MG63 (cell line): ENCODE measurements around the gene UBAP2L. TPM values are rescaled to one million over a fixed set of nuclear protein-coding genes. Genes with fewer than 3 reads are reported as not detected.

Source experiments
- DNase-seq: peaks from one replicate; pipeline ENCODE4 v3.0.0-alpha.2; 2020
- H3K27me3 ChIP-seq: fragments of 250-450 bp; sonication (Bioruptor Pico); 2 replicates; pipeline ENCODE4 v1.5.1; 2020; ENCODE audit warnings: mild to moderate bottlenecking, moderate library complexity
- H3K36me3 ChIP-seq: fragments of 250-450 bp; sonication (Bioruptor Pico); 2 replicates; pipeline ENCODE4 v1.5.1; 2020; ENCODE audit warnings: mild to moderate bottlenecking, moderate library complexity
- H3K4me3 ChIP-seq: fragments of 250-450 bp; sonication (Bioruptor Pico); 2 replicates; pipeline ENCODE4 v1.5.1; 2020; ENCODE audit warnings: mild to moderate bottlenecking, moderate library complexity
- H3K9me3 ChIP-seq: fragments of 250-450 bp; sonication (Bioruptor Pico); 2 replicates; pipeline ENCODE4 v1.5.1; 2020; ENCODE audit warnings: mild to moderate bottlenecking, moderate library complexity
- total RNA-seq: library from RNA; depleted of rRNA; stranded (reverse); fragments of >200 nt; shearing (Covaris generic); gene quantifications from 2 replicates; pipeline ENCODE4 v1.2.3, GENCODE V29; 2014; ENCODE audit warnings: low replicate concordance; rRNA removed

The UBAP2L gene, protein sequence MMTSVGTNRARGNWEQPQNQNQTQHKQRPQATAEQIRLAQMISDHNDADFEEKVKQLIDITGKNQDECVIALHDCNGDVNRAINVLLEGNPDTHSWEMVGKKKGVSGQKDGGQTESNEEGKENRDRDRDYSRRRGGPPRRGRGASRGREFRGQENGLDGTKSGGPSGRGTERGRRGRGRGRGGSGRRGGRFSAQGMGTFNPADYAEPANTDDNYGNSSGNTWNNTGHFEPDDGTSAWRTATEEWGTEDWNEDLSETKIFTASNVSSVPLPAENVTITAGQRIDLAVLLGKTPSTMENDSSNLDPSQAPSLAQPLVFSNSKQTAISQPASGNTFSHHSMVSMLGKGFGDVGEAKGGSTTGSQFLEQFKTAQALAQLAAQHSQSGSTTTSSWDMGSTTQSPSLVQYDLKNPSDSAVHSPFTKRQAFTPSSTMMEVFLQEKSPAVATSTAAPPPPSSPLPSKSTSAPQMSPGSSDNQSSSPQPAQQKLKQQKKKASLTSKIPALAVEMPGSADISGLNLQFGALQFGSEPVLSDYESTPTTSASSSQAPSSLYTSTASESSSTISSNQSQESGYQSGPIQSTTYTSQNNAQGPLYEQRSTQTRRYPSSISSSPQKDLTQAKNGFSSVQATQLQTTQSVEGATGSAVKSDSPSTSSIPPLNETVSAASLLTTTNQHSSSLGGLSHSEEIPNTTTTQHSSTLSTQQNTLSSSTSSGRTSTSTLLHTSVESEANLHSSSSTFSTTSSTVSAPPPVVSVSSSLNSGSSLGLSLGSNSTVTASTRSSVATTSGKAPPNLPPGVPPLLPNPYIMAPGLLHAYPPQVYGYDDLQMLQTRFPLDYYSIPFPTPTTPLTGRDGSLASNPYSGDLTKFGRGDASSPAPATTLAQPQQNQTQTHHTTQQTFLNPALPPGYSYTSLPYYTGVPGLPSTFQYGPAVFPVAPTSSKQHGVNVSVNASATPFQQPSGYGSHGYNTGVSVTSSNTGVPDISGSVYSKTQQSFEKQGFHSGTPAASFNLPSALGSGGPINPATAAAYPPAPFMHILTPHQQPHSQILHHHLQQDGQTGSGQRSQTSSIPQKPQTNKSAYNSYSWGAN
- total RNA-seq: 208 and 217 TPM in 2 replicates

DNA sequence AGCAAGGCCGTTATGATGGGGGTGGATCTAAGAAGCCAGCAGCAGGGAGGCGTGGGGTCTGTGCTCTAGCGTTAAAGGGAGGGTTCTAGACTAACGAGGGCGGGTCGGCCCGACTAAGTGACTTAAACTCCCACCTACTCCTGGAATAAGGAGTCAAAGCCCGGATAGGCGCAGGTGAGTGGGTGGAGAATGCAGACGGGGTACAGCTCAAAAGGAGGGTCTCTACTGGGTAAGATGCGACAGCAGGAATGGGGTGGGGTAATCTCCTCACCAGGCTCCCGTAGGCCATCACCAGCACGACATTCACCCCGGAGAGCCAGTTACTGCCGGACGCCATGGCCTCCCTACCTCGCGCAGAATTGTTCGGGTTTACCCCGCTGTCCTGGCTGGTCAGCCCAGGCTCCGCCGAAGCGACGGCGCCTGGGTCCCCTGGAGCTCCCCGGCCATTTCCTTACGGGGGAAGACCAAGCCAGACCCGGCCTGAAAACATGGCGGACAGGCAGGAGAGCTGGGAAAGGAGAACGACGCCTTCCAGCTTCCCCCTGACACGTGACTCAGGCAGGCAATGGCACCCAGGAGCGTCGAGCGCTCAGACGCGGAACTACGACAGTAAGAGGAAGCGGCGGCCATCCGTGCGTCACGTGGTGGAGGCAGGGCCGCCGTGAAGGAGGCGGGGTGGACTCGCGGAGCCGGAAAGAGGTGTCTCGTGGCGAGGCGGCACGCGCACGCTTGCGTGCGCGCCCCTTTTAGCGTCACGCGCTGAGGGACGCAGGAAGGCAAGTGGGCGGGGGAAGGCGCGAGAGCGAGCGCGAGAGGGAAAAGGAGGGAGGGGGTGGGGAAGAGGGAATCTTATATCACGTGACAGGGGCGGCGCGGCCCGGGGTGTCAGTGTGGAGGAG, at the start of gene UBAP2L:
UBAP2L (plus strand) TSS at position 885 of the 899 bp plus-strand sequence. CDS start 4,169 bp downstream, outside the sequence.
- DNase-seq: peak; percentile 100
- H3K9me3 ChIP-seq: peaks cover 3% of the 10 kb centered on the region; the same call in 1 of the 2 replicates
- no peaks in the 10 kb centered on the region for H3K27me3 ChIP-seq
- H3K4me3 ChIP-seq: peak within 1 kb of the TSS; percentile 85
- H3K36me3 ChIP-seq: peaks cover 74% of the 10 kb centered on the region

DNA sequence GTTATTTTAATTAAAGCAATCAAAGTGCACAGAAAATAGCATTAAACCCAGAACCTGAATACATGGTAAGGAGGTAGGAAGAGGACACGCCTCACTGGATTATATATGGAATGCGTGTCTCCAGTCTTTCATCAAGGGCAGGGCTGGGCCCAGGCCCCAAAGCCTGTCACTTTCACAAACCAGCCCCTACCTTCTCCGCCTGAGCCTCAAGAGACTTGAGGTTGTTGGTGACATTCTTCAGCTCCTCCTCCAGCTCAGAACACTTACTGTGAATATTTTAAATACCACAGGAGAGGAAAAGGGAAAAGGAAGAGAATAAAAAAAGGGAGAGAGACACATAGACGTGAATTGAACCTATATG, 49.6 kb upstream of the UBAP2L start:
- no peaks in the 10 kb centered on the region for H3K9me3 ChIP-seq
- no peaks in the 10 kb centered on the region for H3K27me3 ChIP-seq
- H3K36me3 ChIP-seq: peaks cover 97% of the 10 kb centered on the region
- no peak for DNase-seq
- no peak overlapping the region for H3K4me3 ChIP-seq

DNA sequence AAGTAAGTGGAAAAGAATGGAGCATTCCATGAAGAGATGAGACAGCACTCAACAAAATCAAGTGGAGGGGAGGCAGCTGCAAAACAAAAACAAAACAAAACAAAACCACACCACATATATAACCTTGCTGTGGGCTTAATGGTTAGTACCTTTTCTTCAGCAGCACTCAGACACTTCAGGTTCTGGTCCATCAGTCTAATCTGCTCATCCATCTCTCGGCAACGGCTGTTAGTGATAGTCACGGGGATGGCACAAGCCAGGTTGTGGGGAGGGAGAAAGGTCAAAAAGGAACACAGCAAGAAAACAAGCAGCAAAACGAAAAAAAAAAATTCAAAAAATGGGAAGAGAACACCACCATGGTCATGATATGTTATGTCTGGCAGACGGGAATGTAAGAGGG, 48.9 kb upstream of the UBAP2L start:
- Histone ChIP-seq H3K4me3 (no peak overlapping the region), H3K9me3 (no peaks in the 10 kb centered on the region), H3K36me3 (peaks cover 94% of the 10 kb centered on the region), H3K27me3 (no peaks in the 10 kb centered on the region)
- DNase-seq: no peak

DNA sequence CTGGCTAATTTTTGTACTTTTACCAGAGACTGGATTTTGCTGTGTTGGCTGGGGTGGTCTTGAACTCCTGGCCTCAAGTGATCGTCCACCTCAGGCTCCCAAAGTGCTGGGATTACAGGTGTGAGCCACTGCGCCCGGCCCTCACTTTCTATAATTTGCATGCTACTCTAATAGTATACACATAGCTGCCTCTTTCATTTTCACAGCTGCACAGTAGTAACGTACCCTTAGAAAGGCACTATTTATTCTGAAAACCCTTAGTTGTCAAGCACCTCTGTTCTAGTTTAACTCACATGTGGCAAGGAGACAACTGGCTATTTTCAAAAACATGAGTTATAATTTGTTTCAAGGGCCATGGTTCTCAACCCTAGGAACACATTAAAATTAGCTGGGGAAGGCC, 46.1 kb upstream of the UBAP2L start:
- DNase-seq: no peak
- no peak overlapping the region for H3K4me3 ChIP-seq
- peaks cover 94% of the 10 kb centered on the region for H3K36me3 ChIP-seq
- H3K27me3 ChIP-seq: no peaks in the 10 kb centered on the region
- H3K9me3 ChIP-seq: no peaks in the 10 kb centered on the region

DNA sequence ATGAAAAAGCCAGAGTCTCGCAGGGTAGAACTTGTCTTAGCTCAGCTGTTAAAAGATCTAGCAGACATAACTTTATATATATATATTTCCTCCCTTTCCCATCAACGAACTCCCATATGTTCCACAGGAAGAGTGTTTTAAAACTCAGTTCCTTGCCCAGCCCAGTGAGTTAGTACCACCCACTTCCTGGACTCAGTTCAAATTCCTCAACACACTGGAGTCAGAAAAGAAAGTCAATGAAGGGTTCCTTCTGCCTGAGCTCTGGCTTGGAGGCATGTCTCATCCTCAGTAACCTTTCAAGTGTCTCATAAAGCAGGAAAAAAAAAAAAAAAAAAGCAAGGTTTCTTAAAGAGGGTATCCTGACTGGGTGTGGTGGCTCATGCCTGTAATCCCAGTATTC, 44.4 kb upstream of the UBAP2L start:
- Histone ChIP-seq H3K9me3 (no peaks in the 10 kb centered on the region), H3K36me3 (peaks cover 90% of the 10 kb centered on the region)

DNA sequence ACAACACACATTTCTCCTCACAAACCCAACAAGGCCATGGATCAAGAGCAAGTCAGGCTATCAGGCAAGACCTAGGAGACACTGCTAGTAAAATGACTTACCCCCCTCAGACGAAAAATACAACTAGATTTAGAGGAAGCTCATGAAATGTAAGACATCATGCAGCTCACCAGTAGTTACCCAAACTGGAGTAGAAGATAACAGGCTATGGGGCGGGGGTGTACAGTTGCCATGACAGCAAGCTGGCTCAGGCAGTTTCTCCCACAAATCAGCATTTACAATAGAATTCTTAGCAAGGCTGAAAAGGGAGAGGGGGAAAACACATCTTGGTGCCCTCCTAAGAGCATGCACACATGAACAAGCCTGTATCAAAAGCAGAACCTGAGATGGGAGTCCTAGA, 42.7 kb upstream of the UBAP2L start:
- DNase-seq: no peak
- H3K9me3 ChIP-seq: no peaks in the 10 kb centered on the region
- no peaks in the 10 kb centered on the region for H3K27me3 ChIP-seq
- peaks cover 89% of the 10 kb centered on the region for H3K36me3 ChIP-seq
- no peak overlapping the region for H3K4me3 ChIP-seq

More for the DNA sequence above, 44.4 kb upstream of the UBAP2L start:
- H3K27me3 ChIP-seq: no peaks in the 10 kb centered on the region
- DNase-seq: peak; percentile 35
- no peak overlapping the region for H3K4me3 ChIP-seq

DNA sequence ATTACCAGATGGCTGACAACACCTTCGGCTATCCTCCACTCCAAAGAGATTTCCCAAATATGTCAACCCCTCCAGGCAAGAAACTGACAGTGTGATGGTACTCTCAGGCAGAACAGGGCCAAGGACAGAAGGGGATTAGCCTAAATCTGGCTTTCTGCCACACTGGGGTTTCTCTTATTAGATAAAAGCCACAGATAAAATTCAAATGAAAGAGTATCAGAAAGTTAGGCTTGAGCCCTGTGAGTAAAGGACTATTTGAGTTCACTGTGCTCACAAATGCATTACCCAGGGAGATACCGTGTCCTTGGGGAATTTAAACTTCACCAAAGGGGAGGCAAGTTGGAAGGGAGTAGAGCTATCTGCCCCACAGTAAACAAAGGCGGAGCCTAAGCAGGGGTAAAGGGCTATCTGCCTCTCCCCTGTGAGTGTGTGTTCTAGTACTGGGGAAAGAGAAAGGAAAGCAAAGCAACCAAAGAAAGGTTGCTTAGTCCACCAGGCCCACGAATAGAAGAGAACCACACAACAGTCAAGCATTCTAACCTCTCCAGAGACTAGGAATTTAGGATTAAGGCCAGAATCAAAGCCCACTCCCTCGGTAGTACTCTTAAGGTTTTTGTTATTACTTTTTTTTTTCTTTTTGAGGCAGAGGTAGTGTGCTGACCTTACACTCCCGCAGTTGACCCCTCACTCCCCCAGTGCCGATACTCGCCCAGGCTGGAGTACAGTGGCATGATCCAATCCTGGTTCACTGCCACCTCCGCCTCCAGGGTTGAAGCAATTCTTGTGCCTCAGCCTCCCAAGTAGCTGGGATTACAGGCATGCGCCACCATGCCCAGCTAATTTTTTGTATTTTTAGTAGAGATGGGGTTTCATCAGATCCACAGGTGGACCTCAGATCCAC, 41.6 kb upstream of the UBAP2L start:
- H3K4me3 ChIP-seq: no peak overlapping the region
- H3K9me3 ChIP-seq: no peaks in the 10 kb centered on the region
- H3K27me3 ChIP-seq: no peaks in the 10 kb centered on the region
- no peak for DNase-seq
- peaks cover 78% of the 10 kb centered on the region for H3K36me3 ChIP-seq

DNA sequence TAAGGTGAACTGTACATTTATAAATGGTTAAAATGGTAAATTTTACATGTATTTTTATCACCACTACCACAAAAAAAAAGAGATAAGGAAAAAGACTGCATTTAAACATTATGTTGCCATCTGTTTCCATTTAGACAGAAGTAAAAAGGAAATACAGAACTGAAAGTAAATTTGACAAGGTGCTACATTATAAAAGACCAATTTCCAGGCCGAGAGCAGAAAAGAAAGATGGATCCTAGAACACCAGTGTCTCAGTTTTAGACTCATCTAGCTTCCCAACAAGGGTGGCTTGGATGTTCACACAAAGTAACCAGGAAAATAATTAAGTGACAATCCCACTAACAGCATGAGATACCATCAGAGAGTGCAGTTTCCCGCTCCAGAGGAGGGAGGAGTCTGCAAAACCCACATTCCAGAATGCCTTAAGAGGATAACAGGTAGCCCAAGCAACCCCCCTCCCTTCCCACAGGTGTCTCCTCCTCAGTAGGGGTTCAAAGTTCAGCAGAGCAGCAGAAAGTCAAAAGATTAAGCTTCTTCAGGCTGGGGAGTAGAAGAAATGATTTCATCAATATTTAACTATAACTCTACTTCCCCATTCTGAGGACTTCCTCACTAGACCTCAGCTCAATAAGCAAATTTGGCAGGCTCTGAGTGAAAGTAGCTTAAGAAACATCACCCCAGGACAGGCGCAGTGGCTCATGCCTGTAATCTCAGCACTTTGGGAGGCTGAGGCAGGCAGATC, 40.6 kb upstream of the UBAP2L start:
- Histone ChIP-seq H3K9me3 (no peaks in the 10 kb centered on the region), H3K27me3 (no peaks in the 10 kb centered on the region), H3K36me3 (peaks cover 71% of the 10 kb centered on the region), H3K4me3 (no peak overlapping the region)
- DNase-seq: no peak

DNA sequence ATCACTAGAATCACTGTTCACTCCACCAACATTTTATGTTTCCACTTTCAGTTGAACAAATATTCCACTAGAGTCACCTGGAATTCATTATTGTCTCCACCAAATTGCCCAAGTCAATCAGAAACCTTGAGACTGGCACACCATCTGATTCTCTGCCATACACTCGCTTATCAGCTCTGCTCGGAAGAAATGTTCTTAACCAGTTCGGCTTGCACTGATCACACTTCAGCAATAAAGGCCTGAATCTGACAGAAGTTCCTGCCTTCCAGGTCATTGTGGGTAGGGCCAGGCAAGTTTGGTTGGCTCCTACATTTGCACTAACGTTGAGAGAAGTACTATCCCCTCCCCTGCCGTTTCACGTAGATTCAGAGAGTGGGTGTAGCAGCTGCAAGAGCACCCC, 38.8 kb upstream of the UBAP2L start:
- no peaks in the 10 kb centered on the region for H3K27me3 ChIP-seq
- no peaks in the 10 kb centered on the region for H3K9me3 ChIP-seq
- H3K36me3 ChIP-seq: peaks cover 56% of the 10 kb centered on the region
- DNase-seq: no peak
- H3K4me3 ChIP-seq: peak overlapping the region; percentile 99

DNA sequence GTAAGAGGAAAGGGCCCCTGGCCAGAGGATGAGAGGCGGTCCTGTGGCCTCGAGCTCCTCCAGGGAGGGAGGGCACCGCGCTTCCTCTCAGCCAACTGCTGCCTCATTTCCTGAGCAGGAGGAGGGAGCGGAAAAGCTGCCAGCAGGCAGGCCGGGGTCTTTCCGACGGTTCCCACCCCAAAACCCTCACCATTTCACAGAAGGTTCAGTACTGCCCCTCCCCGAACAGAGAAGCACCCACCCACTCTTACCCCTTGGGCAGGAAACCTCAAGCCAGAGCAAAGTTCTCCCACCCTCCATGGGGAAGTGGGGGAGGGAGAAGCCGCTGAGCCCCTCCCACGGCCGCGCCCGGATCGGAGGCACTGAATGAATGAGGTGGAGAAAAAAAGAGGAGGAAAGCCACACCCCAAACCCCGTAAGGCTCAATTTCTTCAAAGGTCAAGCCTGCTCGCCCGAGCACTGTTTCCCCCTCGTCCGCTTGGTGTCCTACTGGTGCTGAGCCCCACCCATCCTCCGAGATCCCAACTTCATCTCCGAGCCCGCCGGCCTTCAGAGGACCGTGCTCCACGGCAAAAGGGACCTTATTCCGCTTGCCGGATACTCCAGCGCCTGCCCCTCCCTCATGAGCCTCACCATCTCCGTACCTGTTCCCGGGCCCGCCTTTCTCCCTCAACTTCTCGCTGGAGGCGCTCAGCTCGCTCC, 38.3 kb upstream of the UBAP2L start:
- DNase-seq: peak; percentile 90
- peaks cover 50% of the 10 kb centered on the region for H3K36me3 ChIP-seq

DNA sequence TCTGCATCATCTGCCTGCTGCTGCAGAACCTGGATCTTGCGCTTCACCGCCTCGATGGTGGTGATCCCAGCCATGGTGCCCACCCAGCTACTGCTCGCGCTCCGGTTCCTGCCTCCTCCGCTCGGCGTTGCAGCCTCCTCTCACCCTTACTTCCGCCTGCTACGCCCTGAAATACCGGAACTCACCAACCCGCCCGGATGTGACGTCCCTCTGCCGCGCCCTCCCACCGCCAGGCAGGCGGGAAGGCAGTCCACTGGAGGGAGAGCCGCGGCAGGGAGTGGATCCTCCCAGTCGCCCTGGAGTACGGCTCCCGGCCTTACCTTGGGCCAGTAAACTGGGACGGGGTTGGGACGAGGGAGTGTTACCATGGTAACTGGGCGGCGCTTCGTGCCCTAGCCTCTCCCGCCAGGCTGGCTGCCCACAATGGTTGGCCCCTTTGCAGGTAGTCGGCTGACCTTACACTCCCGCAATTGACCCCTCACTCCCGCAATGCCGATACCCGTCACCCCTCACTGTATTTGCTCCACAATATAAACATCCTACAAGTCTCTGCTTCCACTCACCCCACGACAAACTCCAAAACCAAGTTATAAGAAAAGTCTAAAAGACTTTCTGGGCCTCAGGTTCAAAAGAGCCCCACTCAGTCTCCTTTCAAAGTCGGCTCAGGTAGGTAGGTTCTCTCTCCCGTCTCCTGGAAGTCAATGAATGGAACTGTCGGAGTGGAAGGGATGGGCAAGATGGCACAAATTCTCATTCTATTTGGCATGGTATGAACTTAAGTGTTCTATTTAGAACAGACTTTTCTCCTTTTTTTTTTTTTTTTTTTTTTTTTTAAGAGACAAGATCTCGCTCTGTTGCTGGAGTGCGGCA, 37.5 kb upstream of the UBAP2L start:
- peaks cover 42% of the 10 kb centered on the region for H3K36me3 ChIP-seq
- H3K27me3 ChIP-seq: no peaks in the 10 kb centered on the region
- H3K4me3 ChIP-seq: peak overlapping the region; percentile 99
- peak; percentile 100 for DNase-seq
- no peaks in the 10 kb centered on the region for H3K9me3 ChIP-seq

More for the DNA sequence above, 38.3 kb upstream of the UBAP2L start:
- H3K9me3 ChIP-seq: no peaks in the 10 kb centered on the region
- H3K27me3 ChIP-seq: no peaks in the 10 kb centered on the region
- H3K4me3 ChIP-seq: peak overlapping the region; percentile 99

DNA sequence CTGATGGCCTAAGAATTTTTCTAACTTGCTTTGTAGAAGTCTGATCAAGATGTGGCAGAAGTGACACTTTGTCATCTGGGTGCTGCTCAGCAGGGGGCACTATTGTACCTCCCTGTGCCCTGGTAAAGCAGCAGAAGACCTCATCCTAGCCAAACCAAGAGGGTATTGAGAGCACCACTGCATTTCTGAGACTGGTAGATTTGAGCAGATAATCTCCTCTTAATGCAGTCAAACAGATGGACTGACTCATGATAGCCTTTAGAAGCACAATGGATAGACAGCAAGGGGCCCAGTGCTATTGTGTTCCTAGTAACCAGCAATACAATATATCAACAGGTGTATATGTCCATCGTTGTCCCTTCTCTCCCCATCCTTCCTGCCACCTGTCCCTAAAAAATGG, 34.6 kb upstream of the UBAP2L start:
- peak; percentile 26 for DNase-seq

DNA sequence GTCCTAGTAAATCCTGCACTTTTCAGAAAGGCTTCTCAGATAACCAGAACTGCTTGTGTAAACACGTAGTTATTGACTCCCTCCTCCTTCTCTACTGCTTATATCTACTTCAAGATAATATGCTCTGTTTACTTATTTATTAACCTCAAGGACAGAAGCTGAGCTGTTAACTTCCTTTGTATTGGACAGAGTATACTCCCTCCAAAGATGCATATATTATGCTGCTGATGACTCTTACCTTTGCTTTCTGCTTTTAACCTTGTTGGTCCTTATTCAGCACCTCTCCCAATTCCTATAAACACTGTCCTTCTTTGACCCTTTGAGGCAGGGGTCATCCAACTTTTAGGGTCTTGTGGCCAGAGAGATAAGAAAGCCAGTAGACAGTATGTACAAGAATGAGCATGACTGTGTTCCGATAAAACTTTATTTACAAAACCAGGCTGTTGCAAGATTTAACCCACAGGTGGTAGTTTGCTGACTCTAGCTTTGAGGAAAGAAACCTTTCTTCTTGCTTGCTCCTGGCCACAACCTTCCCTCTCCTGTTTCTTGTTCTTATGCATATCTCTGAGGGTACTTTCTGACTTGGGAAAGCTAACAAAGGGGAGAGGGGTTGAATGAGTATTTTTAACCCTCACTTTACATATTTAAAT, 33.8 kb upstream of the UBAP2L start:
- Histone ChIP-seq H3K27me3 (no peaks in the 10 kb centered on the region), H3K4me3 (no peak overlapping the region), H3K36me3 (peaks cover 9% of the 10 kb centered on the region), H3K9me3 (no peaks in the 10 kb centered on the region)
- no peak for DNase-seq

More for the DNA sequence above, 34.6 kb upstream of the UBAP2L start:
- H3K9me3 ChIP-seq: no peaks in the 10 kb centered on the region
- H3K27me3 ChIP-seq: no peaks in the 10 kb centered on the region
- peaks cover 17% of the 10 kb centered on the region for H3K36me3 ChIP-seq
- H3K4me3 ChIP-seq: no peak overlapping the region
